HFF-Myc (cell line): ENCODE measurements around the gene EIF4H.
"Not testable (repeated sequence)": the region's sequence is repeated elsewhere in the genome, so short reads cannot be mapped to it uniquely, and the experiment has no call there.

ENCODE experiments used
- DNase-seq: peaks from one replicate; pipeline ENCODE4 v3.0.0-alpha.2; 2011; ENCODE audit warnings: low read depth; ENCODE audit errors: extremely low read depth
- H3K4me3 ChIP-seq: replicated peaks from 2 replicates; pipeline ENCODE4 v1.5.1; 2011; ENCODE audit warnings: low read depth, mild to moderate bottlenecking, control low read depth, low read length
- CTCF ChIP-seq: IDR thresholded peaks from 2 replicates; pipeline ENCODE4 v1.5.1; 2012; ENCODE audit warnings: mild to moderate bottlenecking, low read depth, low read length, control low read depth; ENCODE audit errors: missing control alignments

Gene EIF4H

GRCh38 chr7:74197449-74198124 is 23.4 kb downstream of the EIF4H start:
- TF ChIP-seq CTCF: no peak
- no peak overlapping the region for H3K4me3 ChIP-seq
- no peak for DNase-seq

- no peak for DNase-seq
- no peak overlapping the region for H3K4me3 ChIP-seq
- no peak for TF ChIP-seq CTCF
Measured at GRCh38 chr7:74199551-74200355, 25.6 kb downstream of the EIF4H start.

GRCh38 chr7:74202841-74203556 is 28.8 kb downstream of the EIF4H start:
- DNase-seq: no peak
- peak; percentile 61 for TF ChIP-seq CTCF
- H3K4me3 ChIP-seq: no peak overlapping the region

GRCh38 chr7:74203956-74204618 is 29.9 kb downstream of the EIF4H start:
- DNase-seq: no peak
- TF ChIP-seq CTCF: no peak
- no peak overlapping the region for H3K4me3 ChIP-seq

GRCh38 chr7:74206052-74206451 is 31.9 kb downstream of the EIF4H start:
- H3K4me3 ChIP-seq, DNase-seq: not testable (repeated sequence)

GRCh38 chr7:74206589-74207120 is 32.5 kb downstream of the EIF4H start:
- no peak overlapping the region for H3K4me3 ChIP-seq
- no peak for DNase-seq
- TF ChIP-seq CTCF: peak; percentile 94
